ENCODE measurements around the gene NFATC1. TPM values are rescaled to one million over a fixed set of nuclear protein-coding genes. Genes with fewer than 3 reads are reported as not detected.

The NFATC1 gene
- 4.8 to 7.1 TPM (median 6.0 TPM) in 5 replicates for total RNA-seq (2022; extraction: Qiagen RNA extraction)

GRCh38 chr18:79395761-79396404 is at the start of gene NFATC1:
NFATC1 (plus strand) TSS chr18:79395930; CDS start chr18:79396225, 295 bp downstream.

Measured in A549 treated with CORT108297 at 1 μM for 4 hours (cell line).